Pons (tissue), 1 donor: Measurements from ENCODE around the gene GRM7.
"Not testable (repeated sequence)": the region's sequence is repeated elsewhere in the genome, so short reads cannot be mapped to it uniquely, and the experiment has no call there.

ENCODE experiments used
- DNase-seq: peaks from one replicate; pipeline ENCODE4 v3.0.0-alpha.2; 2016; ENCODE audit warnings: low spot score

Gene GRM7

GRCh38 chr3:6860954-6861624 is at the start of gene GRM7:
Gene GRM7 (plus strand): TSS chr3:6861115.
- DNase-seq = peak; percentile 35

- no peak for DNase-seq
Measured at GRCh38 chr3:6821411-6821810, 39.5 kb upstream of the GRM7 start.

- peak; percentile 5 for DNase-seq
Measured at GRCh38 chr3:6825524-6825923, 35.4 kb upstream of the GRM7 start.

- DNase-seq = no peak
Measured at GRCh38 chr3:6827453-6827852, 33.5 kb upstream of the GRM7 start.

GRCh38 chr3:6844723-6845122 is 16.2 kb upstream of the GRM7 start:
- no peak for DNase-seq

GRCh38 chr3:6854184-6854583 is 6.7 kb upstream of the GRM7 start:
- DNase-seq = no peak

- no peak for DNase-seq
Measured at GRCh38 chr3:6857510-6857909, 3.4 kb upstream of the GRM7 start.

GRCh38 chr3:6860149-6860953 is 564 bp upstream of the GRM7 start:
- no peak for DNase-seq

GRCh38 chr3:6861625-6862000 is 698 bp downstream of the GRM7 start:
- DNase-seq = no peak

GRCh38 chr3:6862041-6862879 is 1.3 kb downstream of the GRM7 start:
- DNase-seq = no peak

- DNase-seq = no peak
Measured at GRCh38 chr3:6862880-6863195, 1.9 kb downstream of the GRM7 start.

- DNase-seq = no peak
Measured at GRCh38 chr3:6867269-6867668, 6.4 kb downstream of the GRM7 start.

GRCh38 chr3:6878731-6879130 is 17.8 kb downstream of the GRM7 start:
- DNase-seq = no peak

GRCh38 chr3:6912240-6912639 is 51.3 kb downstream of the GRM7 start:
- DNase-seq = no peak

- no peak for DNase-seq
Measured at GRCh38 chr3:6915898-6916297, 55.0 kb downstream of the GRM7 start.

- peak; percentile 11 for DNase-seq
Measured at GRCh38 chr3:6921066-6921465, 60.2 kb downstream of the GRM7 start.

GRCh38 chr3:6921876-6922275 is 61.0 kb downstream of the GRM7 start:
- no peak for DNase-seq

GRCh38 chr3:6928064-6928463 is 67.1 kb downstream of the GRM7 start:
- DNase-seq = no peak

GRCh38 chr3:6929918-6930317 is 69.0 kb downstream of the GRM7 start:
- DNase-seq = no peak

- not testable (repeated sequence) for DNase-seq
Measured at GRCh38 chr3:6935418-6935817, 74.5 kb downstream of the GRM7 start.

GRCh38 chr3:6935970-6936369 is 75.1 kb downstream of the GRM7 start:
- no peak for DNase-seq

GRCh38 chr3:6962801-6963200 is 101.9 kb downstream of the GRM7 start:
- DNase-seq = no peak

- DNase-seq = no peak
Measured at GRCh38 chr3:6965881-6966280, 105.0 kb downstream of the GRM7 start.
